Right renal pelvis (tissue), 4 donors: Measurements from ENCODE around the gene TMEM147. TPM values are rescaled to one million over a fixed set of nuclear protein-coding genes. Genes with fewer than 3 reads are reported as not detected.

Experiments used
- DNase-seq, 4 donors: peaks; one replicate each; pipeline ENCODE4 v3.0.0-alpha.2; 2013; ENCODE audit warnings: low read depth in 4 of 4, low spot score in 3 of 4, missing footprints in 1 of 4
- polyA plus RNA-seq, 4 donors: library from polyadenylated mRNA; unstranded; fragments of 120-200 nt; gene quantifications; one replicate each; pipeline ENCODE4 v1.2.1, GENCODE V29; 2013; ENCODE audit not compliant: insufficient read length in 4 of 4

Gene TMEM147
- polyA plus RNA-seq, 4 donors: 87.8 to 113 (median 90.9) TPM

- DNase-seq: no peak
Observed at GRCh38 chr19:35518313-35518712, 27.1 kb upstream of the TMEM147 start.

GRCh38 chr19:35519291-35519690 lies 26.1 kb upstream of the TMEM147 start:
- DNase-seq: no peak

- DNase-seq: no peak
Observed at GRCh38 chr19:35521124-35521743, 24.2 kb upstream of the TMEM147 start.

- DNase-seq: no peak
Observed at GRCh38 chr19:35522745-35523327, 22.6 kb upstream of the TMEM147 start.

- no peak for DNase-seq
Observed at GRCh38 chr19:35524181-35524837, 21.1 kb upstream of the TMEM147 start.

GRCh38 chr19:35525873-35526272 lies 19.6 kb upstream of the TMEM147 start:
- DNase-seq: no peak

- DNase-seq: no peak
Observed at GRCh38 chr19:35528218-35529038, 17.0 kb upstream of the TMEM147 start, which contains the start of gene SBSN. Gene SBSN, minus strand, starts transcription at chr19:35528311. Its CDS starts 30 bp downstream, at chr19:35528281.

GRCh38 chr19:35529241-35530218 lies 15.9 kb upstream of the TMEM147 start:
- no peak for DNase-seq

GRCh38 chr19:35531291-35531690 lies 14.1 kb upstream of the TMEM147 start:
- DNase-seq: no peak

GRCh38 chr19:35533201-35533821 lies 12.1 kb upstream of the TMEM147 start, which contains the start of gene GAPDHS:
Gene GAPDHS, plus strand, starts transcription at chr19:35533456. Its CDS starts 72 bp downstream, at chr19:35533528.
- no peak for DNase-seq

- no peak for DNase-seq
Observed at GRCh38 chr19:35533822-35534392, 11.5 kb upstream of the TMEM147 start.

GRCh38 chr19:35534803-35535480 lies 10.5 kb upstream of the TMEM147 start:
- no peak for DNase-seq

- no peak for DNase-seq
Observed at GRCh38 chr19:35539314-35539713, 6.1 kb upstream of the TMEM147 start.

GRCh38 chr19:35539850-35540249 lies 5.6 kb upstream of the TMEM147 start:
- no peak for DNase-seq

- DNase-seq: no peak
Observed at GRCh38 chr19:35540356-35540927, 5.0 kb upstream of the TMEM147 start.

- DNase-seq: no peak
Observed at GRCh38 chr19:35542209-35542608, 3.2 kb upstream of the TMEM147 start.

- DNase-seq: no peak
Observed at GRCh38 chr19:35543280-35544109, 1.9 kb upstream of the TMEM147 start.
